ENCODE results near the gene HIGD2A.

The HIGD2A gene

DNA sequence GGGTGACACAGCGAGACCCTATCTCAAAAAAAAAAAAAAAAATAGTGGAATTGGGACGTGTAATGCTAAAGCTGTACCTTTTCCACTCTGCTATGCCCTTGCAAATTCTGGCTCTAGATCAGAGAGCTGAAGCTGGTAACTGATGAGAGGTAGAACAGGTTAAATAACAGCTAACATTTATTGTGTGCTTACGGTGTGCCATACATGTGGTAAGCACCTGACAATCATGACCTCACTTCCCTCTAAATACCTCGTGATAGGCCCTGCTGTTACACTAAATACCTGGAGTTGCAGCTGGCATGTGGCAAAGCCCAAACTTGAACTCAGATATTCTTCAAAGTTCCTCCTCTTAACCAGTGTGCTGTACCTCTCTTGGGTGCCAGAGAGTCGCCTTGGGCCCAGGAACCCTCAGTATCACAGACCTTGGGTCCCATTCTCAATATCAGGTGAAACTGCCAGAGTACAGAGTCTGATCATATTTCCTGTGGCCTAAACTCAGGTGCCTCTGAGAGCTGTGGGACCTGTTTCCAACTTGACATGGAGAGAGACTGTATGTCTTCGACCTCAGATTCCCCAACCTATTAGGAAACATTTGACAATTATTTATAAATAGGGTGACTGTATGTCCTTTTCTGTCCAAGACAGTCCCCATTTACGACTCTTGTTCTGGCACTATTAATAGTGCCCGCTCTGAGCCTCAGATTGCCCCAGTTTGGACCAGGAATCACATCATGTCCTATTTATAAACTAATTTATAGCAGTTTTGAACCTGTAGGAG lies 18.4 kb upstream of the HIGD2A start:
- no peak for DNase-seq

- DNase-seq = no peak
These were observed 16.7 kb upstream of the HIGD2A start for GRCh38 chr5:176371621-176372539.

GRCh38 chr5:176373100-176373818 lies 15.3 kb upstream of the HIGD2A start:
- DNase-seq = no peak

DNA sequence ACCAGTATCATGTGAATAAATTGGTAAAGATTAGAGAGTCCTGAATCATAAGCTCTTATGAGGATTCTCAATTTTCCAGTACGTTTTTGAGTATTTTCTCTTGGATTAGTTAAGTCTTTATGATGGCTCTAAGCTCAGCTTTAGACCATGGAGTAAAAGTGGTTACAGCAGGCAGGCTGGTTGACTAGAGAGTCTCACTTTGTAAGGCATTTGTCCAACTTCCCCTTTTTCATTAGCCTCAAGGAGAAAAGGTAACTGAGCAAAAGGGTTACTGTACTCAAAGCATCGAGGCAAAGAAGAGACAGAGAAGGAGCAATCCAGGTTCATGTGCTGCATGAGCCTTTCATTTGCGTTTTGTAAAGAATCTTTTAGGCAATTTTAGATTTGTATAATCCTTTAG lies 8.7 kb upstream of the HIGD2A start:
- no peak for DNase-seq

DNA sequence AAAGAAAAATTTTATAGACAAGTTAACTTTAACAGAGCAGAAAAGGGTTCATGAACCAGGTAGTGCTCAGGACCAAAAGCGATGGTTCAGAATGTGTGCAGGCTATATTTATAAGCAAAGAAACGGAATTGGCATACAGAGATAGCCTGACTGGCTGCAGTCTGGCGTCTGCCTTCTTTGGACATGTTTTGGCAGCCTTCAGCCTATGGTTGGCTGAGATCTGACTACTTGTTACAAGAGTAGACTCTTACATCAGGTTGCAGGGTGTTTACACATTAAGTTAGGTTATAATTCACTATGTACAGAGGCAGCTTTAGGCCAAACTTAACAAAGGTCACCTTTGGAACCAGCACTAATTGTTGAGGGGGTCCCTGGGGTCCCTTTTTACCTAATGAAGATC lies 7.1 kb upstream of the HIGD2A start:
- no peak for DNase-seq

- no peak for DNase-seq
These were observed 6.6 kb upstream of the HIGD2A start for GRCh38 chr5:176381979-176382378.

GRCh38 chr5:176382721-176383120 lies 5.8 kb upstream of the HIGD2A start:
- no peak for DNase-seq

DNA sequence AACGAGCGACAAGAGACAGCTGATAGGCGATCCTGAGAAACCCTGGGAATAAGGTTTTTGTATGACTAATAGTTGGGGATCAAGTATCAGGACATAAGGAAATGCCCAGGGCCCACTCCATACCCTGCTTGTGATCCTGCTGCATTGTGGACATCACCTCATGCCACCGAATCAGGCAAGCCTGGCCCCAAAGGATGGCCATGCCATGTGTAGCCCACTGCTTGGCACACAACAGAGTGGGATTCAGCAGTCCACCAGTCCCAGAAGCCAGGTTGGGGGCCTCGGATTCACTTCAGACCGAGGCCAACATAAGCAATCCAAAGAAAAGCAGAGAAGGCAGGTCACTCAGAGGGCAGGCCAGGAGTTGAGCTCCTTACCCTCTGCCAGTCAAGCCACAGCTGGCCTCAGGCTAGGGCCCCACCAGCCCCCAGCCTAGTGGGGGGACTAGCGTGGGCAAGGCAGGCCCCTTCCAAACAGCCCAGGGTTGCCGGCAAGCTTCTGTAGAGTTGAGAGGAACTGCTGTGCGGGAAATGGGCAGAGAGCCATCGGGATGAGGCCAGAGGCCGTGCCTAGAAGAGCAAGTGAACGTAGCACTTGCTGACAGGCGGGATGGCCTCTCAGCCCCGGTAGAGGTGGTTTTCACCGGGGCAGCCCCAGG lies 5.2 kb upstream of the HIGD2A start:
- no peak for DNase-seq

GRCh38 chr5:176383961-176384360 lies 4.6 kb upstream of the HIGD2A start:
- no peak for DNase-seq

GRCh38 chr5:176384366-176384930 lies 4.1 kb upstream of the HIGD2A start:
- no peak for DNase-seq

DNA sequence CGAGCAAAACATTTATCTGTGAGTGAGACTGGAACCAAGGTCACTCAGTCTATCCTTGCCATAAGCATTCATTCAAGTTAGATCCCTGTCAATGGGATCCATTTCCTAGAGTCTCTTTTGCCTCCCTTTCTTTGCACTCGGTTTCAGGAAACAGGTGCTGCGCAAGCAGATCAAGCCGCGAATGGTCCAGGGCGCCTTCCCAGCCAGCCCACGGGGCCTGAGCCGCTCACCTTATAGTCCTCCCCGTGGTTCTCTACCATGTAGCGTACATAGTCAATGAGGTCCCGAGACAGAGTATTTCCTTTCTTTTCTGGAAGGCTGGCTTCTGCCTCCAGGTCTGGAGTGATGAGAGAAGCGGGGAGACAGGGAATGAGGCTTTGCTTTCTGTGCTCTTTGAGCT lies 3.6 kb upstream of the HIGD2A start:
- no peak for DNase-seq

DNA sequence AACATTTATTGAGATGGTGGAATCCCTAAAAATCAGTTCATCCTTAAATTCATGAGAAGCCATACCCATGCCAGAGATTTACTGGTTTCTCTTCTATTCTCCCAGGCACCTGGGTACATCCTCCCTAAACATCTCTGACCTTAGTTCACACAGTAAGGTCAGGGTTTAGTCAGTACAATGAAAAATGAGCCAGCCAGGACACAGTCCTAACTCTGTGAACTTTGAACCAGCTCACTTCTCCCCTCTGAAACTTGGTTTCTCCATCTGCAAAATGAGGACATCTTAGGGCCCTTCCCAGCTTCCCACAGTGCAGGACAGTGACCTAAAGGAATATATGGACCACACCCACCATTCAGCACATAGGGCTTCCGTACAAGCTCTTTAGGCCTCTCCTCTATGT lies 2.1 kb upstream of the HIGD2A start:
- DNase-seq = no peak

- no peak for DNase-seq
These were observed 1.1 kb upstream of the HIGD2A start for GRCh38 chr5:176387384-176387925.

DNA sequence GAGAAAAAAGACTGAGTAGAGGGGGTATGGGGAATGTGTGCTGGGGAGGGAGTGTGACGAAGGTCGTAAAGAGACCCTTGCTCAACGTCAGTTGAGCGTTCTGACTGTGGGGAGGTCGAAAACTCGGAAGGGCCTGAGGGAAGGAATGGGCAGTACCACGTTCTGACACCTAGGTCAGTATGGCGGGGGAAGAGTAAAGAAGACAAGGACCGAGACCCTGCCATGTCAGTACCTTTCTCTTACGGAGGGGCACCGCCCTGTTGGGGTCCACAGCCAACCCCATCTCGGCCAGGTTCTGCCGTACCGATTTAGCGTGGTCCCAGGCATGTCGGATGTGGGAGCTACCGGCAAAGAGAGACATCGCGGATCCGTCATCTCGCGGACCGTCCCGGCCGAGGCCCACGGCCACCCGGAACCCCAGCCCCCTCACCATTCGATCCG lies 528 bp upstream of the HIGD2A start:
- no peak for DNase-seq

DNA sequence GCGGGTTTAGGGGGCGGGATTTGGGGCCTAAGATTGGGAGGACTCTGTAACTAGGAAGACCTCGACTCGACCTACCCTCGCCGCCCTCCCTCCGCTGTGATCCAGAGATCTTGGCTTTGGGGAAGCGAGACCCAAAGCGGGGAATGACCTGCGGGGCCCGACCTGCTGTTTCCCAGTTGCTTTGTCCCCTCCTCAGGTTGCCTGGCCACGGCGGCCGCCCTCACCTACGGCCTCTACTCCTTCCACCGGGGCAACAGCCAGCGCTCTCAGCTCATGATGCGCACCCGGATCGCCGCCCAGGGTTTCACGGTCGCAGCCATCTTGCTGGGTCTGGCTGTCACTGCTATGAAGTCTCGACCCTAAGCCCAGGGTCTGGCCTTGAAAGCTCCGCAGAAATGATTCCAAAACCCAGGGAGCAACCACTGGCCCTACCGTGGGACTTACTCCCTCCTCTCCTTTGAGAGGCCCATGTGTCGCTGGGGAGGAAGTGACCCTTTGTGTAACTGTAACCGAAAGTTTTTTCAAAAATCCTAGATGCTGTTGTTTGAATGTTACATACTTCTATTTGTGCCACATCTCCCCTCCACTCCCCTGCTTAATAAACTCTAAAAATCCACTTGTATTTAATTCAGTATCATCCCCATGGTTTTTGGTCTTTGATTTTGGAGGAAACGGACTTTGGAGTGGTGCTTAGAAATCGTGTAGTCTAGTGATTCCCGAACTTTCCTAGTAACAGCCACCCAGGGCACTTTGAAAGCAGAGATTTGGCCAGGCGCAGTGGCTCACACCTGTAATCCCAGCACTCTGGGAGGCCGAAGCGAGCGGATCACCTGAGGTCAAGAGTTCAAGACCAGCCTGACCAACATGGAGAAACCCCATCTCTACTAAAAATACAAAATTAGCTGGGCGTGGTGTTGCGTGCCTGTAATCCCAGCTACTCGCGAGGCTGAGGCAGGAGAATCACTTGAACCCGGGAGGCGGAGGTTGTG lies 878 bp downstream of the HIGD2A start:
- DNase-seq = no peak

DNA sequence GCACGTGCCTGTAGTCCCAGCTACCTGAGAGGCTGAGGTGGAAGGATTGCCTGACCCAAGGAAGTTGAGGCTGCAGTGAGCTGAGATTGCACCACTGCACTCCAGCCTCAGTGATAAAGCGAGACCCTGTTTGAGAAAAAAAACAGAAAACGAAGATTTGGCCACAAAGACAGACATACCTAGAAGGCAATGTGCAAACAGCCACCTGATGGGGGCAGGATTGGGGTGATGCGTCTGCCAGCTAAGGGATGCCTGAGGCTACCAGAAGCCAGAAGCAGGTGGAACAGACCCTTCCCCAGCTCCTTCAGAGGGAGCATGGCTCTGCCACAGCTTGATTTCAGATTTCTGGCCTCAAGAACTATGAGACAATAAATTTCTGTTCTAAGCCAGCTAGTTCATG lies 2.9 kb downstream of the HIGD2A start:
- DNase-seq = no peak

GRCh38 chr5:176391999-176392398 lies 3.4 kb downstream of the HIGD2A start:
- no peak for DNase-seq

DNA sequence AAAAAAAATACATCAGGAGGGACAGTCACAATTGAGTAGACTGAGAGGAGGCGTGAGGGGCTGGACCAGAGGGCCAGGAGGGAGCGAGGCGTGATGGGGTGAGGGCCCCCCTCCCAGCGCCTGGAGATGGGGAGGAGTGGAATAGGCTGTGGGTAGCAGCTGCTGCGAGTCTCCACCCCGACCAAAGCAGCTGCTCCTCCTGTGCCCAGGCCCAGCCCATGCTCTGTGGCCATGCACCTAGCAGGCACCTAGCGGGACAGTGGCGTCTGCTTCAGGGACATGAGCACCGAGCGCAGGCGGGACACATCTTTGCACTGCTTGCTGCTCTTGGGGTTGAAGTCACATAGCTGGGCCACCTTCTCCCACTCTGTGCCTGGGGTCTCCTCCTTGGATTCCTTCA lies 4.0 kb downstream of the HIGD2A start:
- no peak for DNase-seq

DNA sequence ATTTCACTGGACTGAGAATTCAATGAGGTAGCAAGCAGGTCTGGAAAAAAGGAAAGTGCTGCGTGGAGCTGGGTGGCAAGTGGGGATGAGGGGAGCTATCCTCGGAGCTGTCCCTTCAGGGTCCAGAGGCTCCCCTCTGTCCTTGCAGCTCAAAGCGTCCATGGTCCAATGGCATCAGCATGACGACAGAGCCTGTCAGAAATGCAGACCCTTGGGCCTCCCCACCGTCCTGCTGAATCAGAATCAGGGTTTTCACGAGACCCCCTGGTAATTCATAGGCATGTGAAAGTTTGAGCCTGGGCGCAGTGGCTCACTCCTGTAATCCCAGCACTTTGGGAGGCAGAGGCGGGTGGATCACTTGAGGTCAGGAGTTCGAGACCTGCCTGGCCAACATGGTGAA lies 5.5 kb downstream of the HIGD2A start:
- DNase-seq = no peak

- no peak for DNase-seq
These were observed 6.5 kb downstream of the HIGD2A start for GRCh38 chr5:176394881-176395675.
